GM12864 (cell line): ENCODE measurements around the gene GSPT2.

Experiments used
- DNase-seq: peaks from one replicate; pipeline ENCODE4 v3.0.0-alpha.2; 2011; ENCODE audit warnings: low read depth
- H3K4me3 ChIP-seq: 2 replicates; pipeline ENCODE4 v1.5.1; 2011; ENCODE audit warnings: mild to moderate bottlenecking, low read depth, low read length, control low read depth
- CTCF ChIP-seq: IDR thresholded peaks from 2 replicates; pipeline ENCODE4 v1.5.1; 2011; ENCODE audit warnings: low read depth, mild to moderate bottlenecking, moderate library complexity, low read length, control low read depth, inconsistent platforms; ENCODE audit errors: missing control alignments

The GSPT2 gene

GRCh38 chrX:51795136-51795535 lies 51.9 kb downstream of the GSPT2 start:
- DNase-seq = no peak
- TF ChIP-seq CTCF = no peak

More at GRCh38 chrX:51795136-51795535, 51.9 kb downstream of the GSPT2 start:
- H3K4me3 ChIP-seq = no peak overlapping the region
